ENCODE results near the gene BCL11B. TPM values are rescaled to one million over a fixed set of nuclear protein-coding genes. Genes with fewer than 3 reads are reported as not detected.

Gene BCL11B
- total RNA-seq, 6 donors from 2014 or later = 1.1 to 4.5 (median 2.2) TPM

GRCh38 chr14:99237288-99237687 lies 34.7 kb downstream of the BCL11B start:
- ATAC-seq (ENCODE audit: low FRiP score in 2 of 2) = no peak
- WGBS, 2 donors = 72 to 73% methylated on average over 7 of the region's 7 CpGs
- no peaks in the 10 kb centered on the region for H3K27me3 ChIP-seq

GRCh38 chr14:99236386-99237138 lies 35.4 kb downstream of the BCL11B start:
- peaks cover 11 to 17% (median 12%) of the 10 kb centered on the region in 4 donors for H3K9me3 ChIP-seq
- H3K27ac ChIP-seq = no peak overlapping the region
- TF ChIP-seq, protein P1, sequence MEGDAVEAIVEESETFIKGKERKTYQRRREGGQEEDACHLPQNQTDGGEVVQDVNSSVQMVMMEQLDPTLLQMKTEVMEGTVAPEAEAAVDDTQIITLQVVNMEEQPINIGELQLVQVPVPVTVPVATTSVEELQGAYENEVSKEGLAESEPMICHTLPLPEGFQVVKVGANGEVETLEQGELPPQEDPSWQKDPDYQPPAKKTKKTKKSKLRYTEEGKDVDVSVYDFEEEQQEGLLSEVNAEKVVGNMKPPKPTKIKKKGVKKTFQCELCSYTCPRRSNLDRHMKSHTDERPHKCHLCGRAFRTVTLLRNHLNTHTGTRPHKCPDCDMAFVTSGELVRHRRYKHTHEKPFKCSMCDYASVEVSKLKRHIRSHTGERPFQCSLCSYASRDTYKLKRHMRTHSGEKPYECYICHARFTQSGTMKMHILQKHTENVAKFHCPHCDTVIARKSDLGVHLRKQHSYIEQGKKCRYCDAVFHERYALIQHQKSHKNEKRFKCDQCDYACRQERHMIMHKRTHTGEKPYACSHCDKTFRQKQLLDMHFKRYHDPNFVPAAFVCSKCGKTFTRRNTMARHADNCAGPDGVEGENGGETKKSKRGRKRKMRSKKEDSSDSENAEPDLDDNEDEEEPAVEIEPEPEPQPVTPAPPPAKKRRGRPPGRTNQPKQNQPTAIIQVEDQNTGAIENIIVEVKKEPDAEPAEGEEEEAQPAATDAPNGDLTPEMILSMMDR (IDR thresholded peaks at IDR 0.05) = no peak
- TF ChIP-seq POLR2AphosphoS5 (IDR thresholded peaks at IDR 0.05) (no peak), EP300 (IDR thresholded peaks at IDR 0.05) (no peak), POLR2A (IDR thresholded peaks at IDR 0.05) (no peak)
- peaks cover 0 to 5% (median 2%) of the 10 kb centered on the region in 4 donors for H3K27me3 ChIP-seq
- H3K36me3 ChIP-seq = no peaks in the 10 kb centered on the region
- ATAC-seq (ENCODE audit: low FRiP score in 2 of 2) = no peak
- no peak for DNase-seq
- peaks cover 0 to 4% (median under 1%) of the 10 kb centered on the region in 4 donors for H3K4me1 ChIP-seq
- H3K4me3 ChIP-seq = no peak overlapping the region
- WGBS, 2 donors = 72 to 78% methylated on average over 5 to 9 of the region's 9 CpGs

More at GRCh38 chr14:99237288-99237687, 34.7 kb downstream of the BCL11B start:
- no peak for DNase-seq
- TF ChIP-seq, protein P1 (IDR thresholded peaks at IDR 0.05) = no peak
- no peak for TF ChIP-seq POLR2A (IDR thresholded peaks at IDR 0.05)
- TF ChIP-seq EP300 (IDR thresholded peaks at IDR 0.05) = no peak
- no peak for TF ChIP-seq POLR2AphosphoS5 (IDR thresholded peaks at IDR 0.05)
- H3K36me3 ChIP-seq = no peaks in the 10 kb centered on the region
- peaks cover 11 to 17% (median 12%) of the 10 kb centered on the region in 4 donors for H3K9me3 ChIP-seq
- no peak overlapping the region for H3K4me3 ChIP-seq
- H3K27ac ChIP-seq = peak overlapping the region in 2 of 4 donors; percentile 35 to 54
- no peaks in the 10 kb centered on the region for H3K4me1 ChIP-seq

DNA sequence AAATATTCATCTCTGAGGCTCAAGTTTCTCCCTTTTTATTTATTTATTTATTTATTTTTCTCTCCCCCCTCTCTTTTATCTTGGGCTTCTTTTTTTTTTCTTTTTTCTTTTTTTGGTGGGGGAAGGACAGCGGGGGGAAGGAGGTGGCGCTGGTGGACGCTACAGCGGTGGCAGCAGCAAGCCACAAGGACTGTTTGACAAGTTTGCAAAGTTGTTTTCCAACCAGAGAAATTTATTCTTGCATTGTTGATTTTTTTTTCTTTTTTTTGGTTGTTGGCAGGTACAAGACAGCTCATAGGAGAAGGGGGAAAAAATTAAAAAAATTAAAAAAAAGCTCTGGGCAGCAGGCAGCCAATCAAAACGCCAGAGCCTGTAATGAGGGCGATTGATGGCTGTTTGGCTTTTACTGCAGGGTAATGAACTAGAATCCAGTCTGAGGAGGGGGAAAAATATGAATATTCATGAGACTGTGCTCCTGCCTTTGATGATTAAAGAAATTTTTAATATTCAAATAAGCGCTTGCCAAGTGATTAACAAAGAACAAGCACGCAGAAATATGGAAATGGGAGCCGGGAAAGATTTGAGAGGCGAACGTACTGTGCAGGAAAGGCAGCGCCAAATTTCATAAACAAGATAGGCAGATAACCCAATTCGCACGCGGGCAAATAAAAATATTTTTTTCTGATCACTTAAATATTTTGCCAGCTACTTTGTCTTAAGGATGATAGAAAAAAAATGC lies 36.2 kb downstream of the BCL11B start:
- no peak for ATAC-seq (ENCODE audit: low FRiP score in 2 of 2)
- Histone ChIP-seq H3K9me3 (peaks cover 11 to 17% (median 12%) of the 10 kb centered on the region in 4 donors), H3K4me3 (no peak overlapping the region), H3K27me3 (peaks cover 0 to 10% (median 5%) of the 10 kb centered on the region in 4 donors), H3K4me1 (peaks cover 0 to 12% (median 3%) of the 10 kb centered on the region in 4 donors), H3K27ac (no peak overlapping the region), H3K36me3 (no peaks in the 10 kb centered on the region)
- DNase-seq = no peak
- 38 to 45% methylated on average over 15 of the region's 15 CpGs for WGBS, 2 donors
- TF ChIP-seq EP300 (IDR thresholded peaks at IDR 0.05) (no peak), POLR2AphosphoS5 (IDR thresholded peaks at IDR 0.05) (no peak), POLR2A (IDR thresholded peaks at IDR 0.05) (no peak)
- TF ChIP-seq, protein P1 (IDR thresholded peaks at IDR 0.05) = no peak

DNA sequence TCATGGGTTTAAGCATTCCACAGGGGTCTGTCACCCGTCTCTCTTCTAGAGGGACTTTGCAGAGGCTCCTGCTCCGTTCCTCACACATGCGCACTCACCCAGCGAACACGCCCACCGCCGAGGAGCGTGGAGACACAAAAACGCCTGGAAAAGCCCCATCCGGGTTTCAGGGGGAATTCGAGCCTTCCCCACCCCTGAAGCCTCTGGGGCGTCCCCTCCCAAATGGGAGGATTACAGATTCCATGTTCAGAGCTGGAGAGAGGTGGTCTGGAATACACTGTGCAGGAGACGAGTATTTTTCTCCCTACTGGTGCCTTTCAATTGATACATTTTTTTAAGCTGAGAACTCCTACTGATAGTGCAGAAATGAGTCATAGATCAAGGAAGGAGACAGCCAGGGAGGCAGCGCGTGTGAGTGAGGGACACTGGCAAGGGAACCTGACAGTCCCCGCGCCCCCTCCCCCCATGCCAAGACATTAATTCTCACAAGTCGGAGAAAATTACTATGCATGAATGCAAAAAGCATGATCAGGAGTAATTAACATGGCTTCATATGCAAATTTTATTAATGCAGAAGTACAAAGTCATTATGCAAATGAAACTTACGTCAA lies 36.9 kb downstream of the BCL11B start:
- no peak overlapping the region for H3K4me3 ChIP-seq
- H3K4me1 ChIP-seq = peaks cover 0 to 12% (median 3%) of the 10 kb centered on the region in 4 donors
- ATAC-seq (ENCODE audit: low FRiP score in 2 of 2) (peak in 1 of 2 donors; percentile 24), DNase-seq (no peak)
- peaks cover 11 to 17% (median 12%) of the 10 kb centered on the region in 4 donors for H3K9me3 ChIP-seq
- TF ChIP-seq POLR2A (IDR thresholded peaks at IDR 0.05) = no peak
- no peak for TF ChIP-seq POLR2AphosphoS5 (IDR thresholded peaks at IDR 0.05)
- TF ChIP-seq, protein P1 (IDR thresholded peaks at IDR 0.05) = no peak
- TF ChIP-seq EP300 (IDR thresholded peaks at IDR 0.05) = no peak
- H3K27me3 ChIP-seq = peaks cover 0 to 10% (median 5%) of the 10 kb centered on the region in 4 donors
- H3K36me3 ChIP-seq = no peaks in the 10 kb centered on the region
- H3K27ac ChIP-seq = no peak overlapping the region
- WGBS, 2 donors = 16 to 18% methylated on average over 19 of the region's 19 CpGs

Data from upper lobe of left lung (tissue), 6 donors.